Measurements from ENCODE around the gene VAC14.

Gene VAC14

DNA sequence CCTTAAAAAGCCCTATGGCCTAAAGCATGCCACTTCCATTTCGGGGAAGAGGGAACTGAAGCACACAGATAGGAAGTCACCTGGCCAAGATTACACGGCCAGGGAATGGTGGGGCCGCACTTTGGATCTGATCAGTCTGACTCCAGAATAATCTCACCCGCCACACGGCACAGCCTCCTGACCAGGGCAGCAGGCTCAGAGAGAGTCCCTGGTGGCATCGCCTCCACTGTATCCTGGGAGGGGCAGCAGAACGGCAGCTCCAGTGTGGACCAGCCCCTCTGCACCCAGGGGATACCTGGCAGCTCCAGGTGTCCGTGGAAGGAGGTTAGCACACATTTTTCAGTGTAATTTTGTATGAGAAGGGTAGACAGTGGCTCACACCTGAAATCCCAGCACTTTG, 35.5 kb downstream of the VAC14 start:
- TF ChIP-seq POLR2AphosphoS5 (IDR thresholded peaks at IDR 0.05; ENCODE audit: low read depth, low read length) (no peak), SIN3A (IDR thresholded peaks at IDR 0.05; ENCODE audit: borderline replicate concordance, insufficient read depth, low read length) (no peak), TAF1 (IDR thresholded peaks at IDR 0.05; ENCODE audit: borderline replicate concordance, insufficient read depth, low read length) (no peak), REST (IDR thresholded peaks at IDR 0.05; ENCODE audit: insufficient read depth in 1 of 2, low read depth in 2 of 2, low read length in 2 of 2) (no peak), FOXP2 (optimal IDR thresholded peaks at IDR 0.05; ENCODE audit: borderline replicate concordance, extremely low read depth, extremely low read length, insufficient read depth) (no peak)

GRCh38 chr16:70764632-70765031, 36.3 kb downstream of the VAC14 start:
- TF ChIP-seq TAF1 (IDR thresholded peaks at IDR 0.05; ENCODE audit: borderline replicate concordance, insufficient read depth, low read length) (no peak), FOXP2 (optimal IDR thresholded peaks at IDR 0.05; ENCODE audit: borderline replicate concordance, extremely low read depth, extremely low read length, insufficient read depth) (no peak), POLR2AphosphoS5 (IDR thresholded peaks at IDR 0.05; ENCODE audit: low read depth, low read length) (no peak), REST (IDR thresholded peaks at IDR 0.05; ENCODE audit: insufficient read depth in 1 of 2, low read depth in 2 of 2, low read length in 2 of 2) (no peak), SIN3A (IDR thresholded peaks at IDR 0.05; ENCODE audit: borderline replicate concordance, insufficient read depth, low read length) (no peak)

- TF ChIP-seq FOXP2 (optimal IDR thresholded peaks at IDR 0.05; ENCODE audit: borderline replicate concordance, extremely low read depth, extremely low read length, insufficient read depth) (no peak), TAF1 (IDR thresholded peaks at IDR 0.05; ENCODE audit: borderline replicate concordance, insufficient read depth, low read length) (no peak), POLR2AphosphoS5 (IDR thresholded peaks at IDR 0.05; ENCODE audit: low read depth, low read length) (no peak), REST (IDR thresholded peaks at IDR 0.05; ENCODE audit: insufficient read depth in 1 of 2, low read depth in 2 of 2, low read length in 2 of 2) (no peak), SIN3A (IDR thresholded peaks at IDR 0.05; ENCODE audit: borderline replicate concordance, insufficient read depth, low read length) (no peak)
Measured at GRCh38 chr16:70760221-70760620, 40.7 kb downstream of the VAC14 start.

- TF ChIP-seq SIN3A (IDR thresholded peaks at IDR 0.05; ENCODE audit: borderline replicate concordance, insufficient read depth, low read length) (no peak), TAF1 (IDR thresholded peaks at IDR 0.05; ENCODE audit: borderline replicate concordance, insufficient read depth, low read length) (no peak), POLR2AphosphoS5 (IDR thresholded peaks at IDR 0.05; ENCODE audit: low read depth, low read length) (no peak), REST (IDR thresholded peaks at IDR 0.05; ENCODE audit: insufficient read depth in 1 of 2, low read depth in 2 of 2, low read length in 2 of 2) (no peak), FOXP2 (optimal IDR thresholded peaks at IDR 0.05; ENCODE audit: borderline replicate concordance, extremely low read depth, extremely low read length, insufficient read depth) (no peak)
Measured at GRCh38 chr16:70759666-70760065, 41.3 kb downstream of the VAC14 start.

DNA sequence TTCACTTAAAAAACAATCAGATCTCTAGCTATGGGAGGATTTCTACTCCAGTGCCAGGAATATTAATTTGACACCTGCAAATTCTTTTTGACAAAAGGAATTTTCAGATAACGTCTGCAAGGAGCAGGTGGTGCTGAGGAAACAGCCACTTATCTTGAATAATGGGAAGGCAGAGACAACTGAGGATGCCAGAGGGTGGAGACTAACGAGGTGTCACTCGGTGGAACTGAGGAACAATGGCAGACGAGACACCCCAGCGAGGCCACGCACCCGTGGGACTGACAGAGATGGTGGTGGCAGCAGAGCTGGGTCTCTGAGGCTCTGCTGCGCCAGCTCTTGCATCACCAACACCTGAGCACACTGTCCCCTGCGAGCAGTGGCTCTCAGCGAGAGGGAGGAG, 42.2 kb downstream of the VAC14 start:
- TF ChIP-seq POLR2AphosphoS5 (IDR thresholded peaks at IDR 0.05; ENCODE audit: low read depth, low read length) (no peak), SIN3A (IDR thresholded peaks at IDR 0.05; ENCODE audit: borderline replicate concordance, insufficient read depth, low read length) (no peak), FOXP2 (optimal IDR thresholded peaks at IDR 0.05; ENCODE audit: borderline replicate concordance, extremely low read depth, extremely low read length, insufficient read depth) (no peak), REST (IDR thresholded peaks at IDR 0.05; ENCODE audit: insufficient read depth in 1 of 2, low read depth in 2 of 2, low read length in 2 of 2) (no peak), TAF1 (IDR thresholded peaks at IDR 0.05; ENCODE audit: borderline replicate concordance, insufficient read depth, low read length) (no peak)
